Smooth muscle cell of bladder (primary cell): ENCODE measurements around the gene ICAM5. TPM values are rescaled to one million over a fixed set of nuclear protein-coding genes. Genes with fewer than 3 reads are reported as not detected.

ENCODE experiments used
- total RNA-seq: library from RNA; depleted of rRNA; stranded (reverse); fragments of >200 nt; gene quantifications from 2 replicates; pipeline ENCODE4 v1.2.3, GENCODE V29; 2014

Gene ICAM5
- total RNA-seq, result 1.3 TPM in 2 replicates

GRCh38 chr19:10289836-10290356 is at the start of gene ICAM5:
ICAM5 (plus strand) TSS chr19:10289952; CDS start chr19:10290044, 92 bp downstream.

GRCh38 chr19:10251792-10252694 is 37.7 kb upstream of the ICAM5 start, which contains the start of gene MRPL4:
MRPL4 (plus strand) TSS chr19:10252214; CDS start chr19:10252254, 40 bp downstream.

GRCh38 chr19:10270616-10271394 is 18.9 kb upstream of the ICAM5 start, which contains the start of gene ICAM1:
ICAM1 (plus strand) TSS chr19:10271120; CDS start chr19:10271160, 40 bp downstream.

GRCh38 chr19:10286803-10287737 is 2.7 kb upstream of the ICAM5 start, which contains the start of gene ICAM4:
ICAM4 (plus strand) TSS chr19:10286955; CDS start chr19:10287013, 58 bp downstream.

GRCh38 chr19:10309423-10309822 is 19.7 kb downstream of the ICAM5 start, which contains the start of gene ZGLP1:
ZGLP1 (minus strand) TSS chr19:10309815.

GRCh38 chr19:10315335-10316214 is 25.8 kb downstream of the ICAM5 start, which contains the start of gene FDX2:
FDX2 (minus strand) TSS chr19:10316015; CDS start chr19:10315996, 19 bp downstream.

GRCh38 chr19:10332965-10333757 is 43.4 kb downstream of the ICAM5 start, which contains the start of gene RAVER1:
RAVER1 (minus strand) TSS chr19:10333529; CDS start chr19:10333507, 22 bp downstream.

GRCh38 chr19:10339380-10339960 is 49.7 kb downstream of the ICAM5 start, which contains the start of gene ICAM3:
ICAM3 (minus strand) TSS chr19:10339624; CDS start chr19:10339614, 10 bp downstream.

Other genes starting within 250 kb of the ICAM5 start
- 16.9 and 18.3 TPM in 2 replicates for gene SHFL, start 203.6 kb upstream of the ICAM5 start, total RNA-seq
- 0.14 and 0.28 TPM in 2 replicates for gene ANGPTL6, start 187.3 kb upstream of the ICAM5 start, total RNA-seq
- 22.8 and 36.7 TPM in 2 replicates for gene PPAN, start 183.6 kb upstream of the ICAM5 start, total RNA-seq
- gene P2RY11, start 178.3 kb upstream of the ICAM5 start, total RNA-seq, result 1.00 and 3.3 TPM in 2 replicates
- gene EIF3G, start 170.1 kb upstream of the ICAM5 start, total RNA-seq, result 395 and 434 TPM in 2 replicates
- gene DNMT1, start 95.0 kb upstream of the ICAM5 start, total RNA-seq, result 15.4 and 16.2 TPM in 2 replicates
- 16.5 and 23.5 TPM in 2 replicates for gene S1PR2, start 58.6 kb upstream of the ICAM5 start, total RNA-seq
- 13.1 and 14.2 TPM in 2 replicates for gene MRPL4, start 37.7 kb upstream of the ICAM5 start, total RNA-seq
- gene ICAM1, start 18.8 kb upstream of the ICAM5 start, total RNA-seq, result 6.3 and 13.2 TPM in 2 replicates
- 1.5 and 4.4 TPM in 2 replicates for gene ICAM4, start 3.0 kb upstream of the ICAM5 start, total RNA-seq
- gene ZGLP1, start 19.9 kb downstream of the ICAM5 start, total RNA-seq, result 0.28 and 0.37 TPM in 2 replicates
- 15.2 and 16.6 TPM in 2 replicates for gene FDX2, start 26.1 kb downstream of the ICAM5 start, total RNA-seq
- gene RAVER1, start 43.6 kb downstream of the ICAM5 start, total RNA-seq, result 4.1 and 6.4 TPM in 2 replicates
- 10.7 and 12.9 TPM in 2 replicates for gene ICAM3, start 49.7 kb downstream of the ICAM5 start, total RNA-seq
- 44.8 and 63.2 TPM in 2 replicates for gene TYK2, start 90.6 kb downstream of the ICAM5 start, total RNA-seq
- gene CDC37, start 113.6 kb downstream of the ICAM5 start, total RNA-seq, result 188 and 194 TPM in 2 replicates
- gene PDE4A, start 130.6 kb downstream of the ICAM5 start, total RNA-seq, result 2.7 and 3.8 TPM in 2 replicates
- gene KEAP1, start 213.4 kb downstream of the ICAM5 start, total RNA-seq, result 81.9 and 97.7 TPM in 2 replicates
- 0.14 and 0.74 TPM in 2 replicates for gene S1PR5, start 227.5 kb downstream of the ICAM5 start, total RNA-seq